G401 (cell line): ENCODE results near the gene FOXO6. TPM values are rescaled to one million over a fixed set of nuclear protein-coding genes. Genes with fewer than 3 reads are reported as not detected.
"Not testable (repeated sequence)": the region's sequence is repeated elsewhere in the genome, so short reads cannot be mapped to it uniquely, and the experiment has no call there.

Experiments
- DNase-seq: peaks from one replicate; pipeline ENCODE4 v3.0.0-alpha.2; 2015; ENCODE audit warnings: low spot score
- in situ Hi-C: cut with HindIII; loops from 2 replicates; pipeline ENCODE4 v1.10.0; 2016; ENCODE audit warnings: low sequenced_read_pairs, mixed read lengths
- total RNA-seq: library from RNA; depleted of rRNA; stranded (reverse); fragments of >200 nt; shearing (Covaris generic); gene quantifications from 2 replicates; pipeline ENCODE4 v1.2.3, GENCODE V29; 2014

FOXO6 gene
- total RNA-seq, 1 experiment from 2014 or later: 0.51 TPM

- in situ Hi-C loops: loop anchor here (5.0 kb wide), 1 partner anchor 89 kb away; no protein-coding TSS in a partner anchor
- no peak for DNase-seq
Observed at GRCh38 chr1:41328001-41328615, 33.1 kb upstream of the FOXO6 start.

DNA sequence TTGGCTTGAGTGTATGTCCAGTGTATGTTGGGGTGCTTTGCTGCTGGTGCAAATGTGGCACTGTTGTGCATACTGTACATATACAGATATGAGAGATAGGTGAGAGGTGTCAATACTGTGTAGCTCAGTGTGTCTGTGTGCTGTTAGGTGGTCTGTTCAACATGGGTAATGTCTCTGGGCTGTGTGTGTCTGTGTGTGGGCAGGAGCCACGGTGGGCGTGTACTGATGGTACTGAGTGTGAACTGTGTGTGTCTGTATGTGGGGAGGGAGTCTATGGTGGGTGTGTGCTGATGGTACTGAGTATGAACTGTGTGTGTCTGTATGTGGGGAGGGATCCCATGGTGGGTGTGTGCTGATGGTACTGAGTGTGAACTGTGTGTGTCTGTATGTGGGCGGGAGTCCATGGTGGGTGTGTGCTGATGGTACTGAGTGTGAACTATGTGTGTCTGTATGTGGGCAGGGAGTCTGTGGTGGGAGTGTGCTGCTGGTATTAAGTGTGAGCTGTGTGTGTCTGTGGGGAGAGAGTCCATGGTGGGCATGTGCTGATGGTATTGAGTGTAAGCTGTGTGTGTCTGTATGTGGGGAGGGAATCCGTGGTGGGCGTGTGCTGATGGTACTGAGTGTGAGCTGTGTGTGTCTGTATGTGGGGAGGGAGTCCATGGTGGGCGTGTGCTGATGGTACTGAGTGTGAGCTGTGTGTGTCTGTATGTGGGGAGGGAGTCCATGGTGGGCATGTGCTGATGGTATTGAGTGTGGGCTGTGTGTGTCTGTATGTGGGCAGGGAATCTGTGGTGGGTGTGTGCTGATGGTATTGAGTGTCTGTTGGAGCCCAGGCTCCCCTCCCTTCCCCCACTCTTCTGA is 32.2 kb upstream of the FOXO6 start:
- DNase-seq: no peak
- in situ Hi-C loops: loop anchor here (5.0 kb wide), 1 partner anchor 88 kb away; no protein-coding TSS in a partner anchor

GRCh38 chr1:41329662-41330587 is 31.3 kb upstream of the FOXO6 start:
- peak; percentile 18 for DNase-seq
- in situ Hi-C loops: loop anchor here (5.0 kb wide), 1 partner anchor 87 kb away; no protein-coding TSS in a partner anchor

GRCh38 chr1:41330588-41331545 is 30.4 kb upstream of the FOXO6 start:
- no peak for DNase-seq
- in situ Hi-C loops: no loop called here

GRCh38 chr1:41331546-41331917 is 29.7 kb upstream of the FOXO6 start:
- in situ Hi-C loops: no loop called here
- no peak for DNase-seq

- in situ Hi-C loops, DNase-seq: not testable (repeated sequence)
Observed at GRCh38 chr1:41332161-41332560, 29.1 kb upstream of the FOXO6 start.

GRCh38 chr1:41333146-41333784 is 28.0 kb upstream of the FOXO6 start:
- in situ Hi-C loops: no loop called here
- no peak for DNase-seq

- in situ Hi-C loops: no loop called here
- no peak for DNase-seq
Observed at GRCh38 chr1:41338820-41339219, 22.4 kb upstream of the FOXO6 start.

DNA sequence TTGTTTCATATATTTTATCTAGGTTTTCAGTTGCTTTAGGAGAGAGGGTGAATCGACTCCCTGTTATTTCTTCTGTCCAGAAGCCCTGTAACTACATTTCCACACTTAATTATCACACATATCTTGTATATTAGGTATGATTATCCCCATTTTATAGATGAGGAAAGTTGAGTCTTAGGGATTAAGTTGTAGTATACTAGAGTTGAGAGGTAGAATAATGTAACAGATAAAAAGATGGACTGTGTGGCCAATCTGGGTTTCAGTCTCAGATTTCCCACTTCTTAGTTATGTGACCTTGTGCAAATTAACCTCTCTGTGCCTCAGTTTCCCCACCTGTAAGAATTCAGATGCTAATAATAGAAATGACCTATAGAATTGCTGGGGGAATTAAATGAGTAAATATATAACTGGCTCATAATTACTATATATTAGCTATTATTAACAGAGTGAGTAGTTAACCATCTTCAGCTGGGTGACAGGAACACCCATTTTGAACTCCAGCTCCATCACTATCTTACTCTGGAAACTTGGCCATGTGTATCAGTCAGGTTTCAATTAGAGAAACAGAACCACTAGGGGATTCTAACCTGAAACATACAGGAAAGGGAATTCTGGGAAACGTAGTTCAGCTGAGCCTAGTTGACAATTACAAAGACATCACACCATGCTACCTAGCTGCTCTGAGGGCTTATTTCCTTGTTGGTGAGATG is 20.4 kb upstream of the FOXO6 start:
- DNase-seq: no peak
- in situ Hi-C loops: no loop called here

DNA sequence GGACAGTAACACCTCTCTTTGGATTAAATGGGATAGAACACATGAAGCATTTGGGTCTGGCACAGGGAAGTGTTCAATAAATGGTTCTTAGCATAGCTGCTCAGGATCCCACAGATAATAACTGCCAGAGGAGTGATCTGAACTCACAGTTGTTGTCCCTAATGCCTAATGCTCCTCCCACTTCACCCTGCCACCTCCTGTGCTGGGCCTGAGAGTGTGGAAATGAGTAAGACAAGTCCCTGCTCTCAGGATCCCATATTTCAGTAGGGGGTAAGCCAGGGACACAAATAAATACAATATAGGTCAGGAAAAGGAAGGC is 19.9 kb upstream of the FOXO6 start:
- in situ Hi-C loops: no loop called here
- DNase-seq: no peak

DNA sequence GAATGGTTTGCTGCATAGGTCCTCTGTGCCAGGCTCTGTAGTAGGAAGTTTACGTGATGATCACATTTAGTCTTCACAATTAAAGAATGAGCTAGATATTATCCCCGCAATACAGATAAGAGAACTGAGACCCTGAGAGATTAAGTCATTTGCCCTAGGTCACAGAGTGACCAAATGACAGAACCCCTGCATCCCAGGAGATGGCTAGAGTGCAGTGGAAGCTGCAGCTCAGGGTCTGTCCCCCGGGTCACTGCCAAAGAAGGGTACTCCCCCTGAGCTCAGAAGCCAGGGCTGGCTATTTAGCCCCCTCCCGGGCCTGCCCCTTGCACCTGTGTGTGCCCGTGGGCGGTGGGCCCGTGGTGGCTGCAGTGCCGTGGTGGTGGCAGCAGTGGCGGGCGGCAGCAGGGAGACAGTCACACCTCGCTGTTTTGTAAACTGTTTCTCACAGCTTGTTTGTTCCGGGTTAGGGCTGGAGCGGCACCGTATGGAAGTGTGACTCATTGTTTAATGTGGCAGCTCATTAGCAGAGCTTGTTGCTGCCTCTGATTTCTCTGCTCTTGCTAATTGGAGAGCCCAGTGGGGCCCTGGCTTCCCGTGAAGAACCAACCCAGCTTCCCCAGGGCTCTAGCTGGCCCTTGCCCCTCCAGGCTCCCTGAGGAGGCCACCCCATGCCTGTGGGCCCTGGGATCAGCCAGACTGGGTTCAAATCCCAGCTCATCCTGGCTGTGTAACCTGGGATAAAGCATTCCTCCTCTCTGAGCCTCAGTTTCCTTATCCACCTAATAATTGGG is 19.3 kb upstream of the FOXO6 start:
- in situ Hi-C loops: no loop called here
- DNase-seq: peak; percentile 43

GRCh38 chr1:41342774-41343355 is 18.4 kb upstream of the FOXO6 start:
- in situ Hi-C loops: no loop called here
- DNase-seq: no peak

DNA sequence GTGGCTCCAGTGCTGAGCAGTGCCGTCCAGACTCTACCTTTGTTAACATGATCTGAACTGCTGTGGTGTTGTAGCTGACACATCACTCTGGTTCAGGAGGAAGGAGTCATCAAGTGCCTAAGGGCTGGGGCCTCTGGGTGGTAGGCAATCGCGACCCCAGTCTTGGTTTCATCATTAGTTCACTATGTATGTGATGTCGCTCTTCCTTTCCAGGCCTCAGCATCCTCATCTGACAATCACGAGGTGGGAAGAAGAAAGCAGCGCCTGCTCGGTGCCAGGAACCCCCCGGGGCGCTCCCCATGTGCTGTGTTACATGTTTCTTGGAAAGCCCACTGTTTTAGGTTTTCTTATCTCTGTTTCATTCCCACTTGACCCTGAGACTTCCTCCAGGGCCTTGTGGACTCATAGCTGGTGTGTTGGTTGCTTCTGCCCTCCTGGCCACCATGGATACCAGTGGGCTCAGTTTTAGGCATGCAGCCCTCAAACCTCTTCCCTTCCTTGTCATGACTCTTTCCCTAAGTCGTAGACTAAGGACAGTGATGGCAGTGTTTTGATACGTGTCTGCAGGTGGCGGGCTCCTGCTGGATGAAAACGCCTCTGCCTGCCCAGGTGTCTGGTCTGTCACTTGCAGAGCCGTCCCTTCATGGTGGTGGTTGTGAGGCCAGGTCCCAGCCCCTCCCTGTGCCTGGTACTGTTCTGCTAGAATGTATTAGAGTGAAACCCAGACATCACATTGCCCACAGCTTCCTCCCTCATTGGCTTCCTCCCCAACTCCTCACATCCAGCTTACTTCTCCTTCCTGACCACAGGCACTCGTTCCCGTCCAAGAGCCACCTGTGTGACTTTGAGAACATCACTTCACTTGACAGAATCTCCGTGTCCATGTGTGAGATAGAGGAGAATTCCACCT is 17.2 kb upstream of the FOXO6 start:
- DNase-seq: no peak
- in situ Hi-C loops: no loop called here

DNA sequence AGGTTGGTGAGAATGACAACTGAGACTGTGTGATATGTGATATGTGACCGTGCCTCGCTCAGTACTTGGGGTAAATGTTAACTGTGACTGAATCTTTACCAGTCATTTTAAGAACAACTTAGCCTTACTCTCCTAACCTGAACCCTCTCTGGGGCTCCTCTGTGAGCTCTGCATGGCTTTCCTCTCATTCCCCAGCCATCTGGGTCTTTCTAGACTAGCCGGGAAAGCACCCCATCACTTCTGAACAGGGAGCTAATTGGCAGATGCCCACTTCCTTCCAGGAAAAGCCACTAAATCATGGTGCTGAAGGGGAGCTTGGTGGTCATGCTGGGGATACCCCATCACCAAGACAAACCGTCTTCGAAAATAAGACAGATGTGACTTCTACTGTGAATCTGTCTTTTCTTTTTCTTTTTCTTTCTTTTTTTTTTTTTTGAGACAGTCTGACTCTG is 16.5 kb upstream of the FOXO6 start:
- in situ Hi-C loops: no loop called here
- no peak for DNase-seq

- in situ Hi-C loops: no loop called here
- no peak for DNase-seq
Observed at GRCh38 chr1:41345434-41346075, 15.7 kb upstream of the FOXO6 start.
